Measurements from ENCODE around the gene KIF16B. TPM values are rescaled to one million over a fixed set of nuclear protein-coding genes. Genes with fewer than 3 reads are reported as not detected.

Gene KIF16B
- total and polyA plus RNA-seq, 2 of the 8 experiments (the other 6 are each of a cell fraction or from before 2014, with no cell fraction given), result 3.0 to 9.2 TPM

DNA sequence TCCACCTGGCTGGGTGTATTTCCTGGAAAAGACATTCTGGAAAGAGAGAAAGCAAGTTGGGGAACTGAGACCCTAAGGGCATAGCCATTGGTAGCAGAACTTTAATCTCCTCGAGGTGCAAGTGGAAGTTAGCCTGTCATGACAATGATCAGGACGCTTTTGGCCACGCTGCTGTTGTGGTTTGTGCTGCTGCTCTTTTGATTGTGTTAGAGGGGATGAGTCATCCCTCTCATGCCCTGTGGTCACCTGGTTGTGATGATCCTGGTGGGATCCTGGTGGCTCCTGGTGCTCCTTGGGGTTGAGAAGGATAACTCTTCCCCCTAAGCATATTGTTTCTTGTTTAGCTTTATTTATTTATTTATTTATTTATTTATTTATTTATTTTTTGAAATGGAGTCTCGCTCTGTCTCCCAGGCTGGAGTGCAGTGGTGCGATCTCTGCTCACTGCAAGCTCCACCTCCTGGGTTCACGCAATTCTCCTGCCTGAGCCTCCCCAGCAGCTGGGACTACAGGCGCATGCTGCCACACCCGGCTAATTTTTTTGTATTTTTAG lies 350.3 kb downstream of the KIF16B start:
- H3K4me1 ChIP-seq (replicated peaks in 1 of 4; ENCODE audit: control insufficient read depth in 3 of 4, insufficient read depth in 4 of 4, low read length in 3 of 4), result no peaks in the 10 kb centered on the region
- H4K91ac ChIP-seq (replicated peaks; ENCODE audit: insufficient read length, low read length), result no peak overlapping the region
- no peaks in the 10 kb centered on the region for H3K27me3 ChIP-seq (replicated peaks in 1 of 4; ENCODE audit: control insufficient read depth in 3 of 4, extremely low read depth in 1 of 4, insufficient read depth in 3 of 4, low read length in 3 of 4)
- no peak overlapping the region for H2BK120ac ChIP-seq (replicated peaks; ENCODE audit: low read depth, low read length)
- H3K23ac ChIP-seq (ENCODE audit: insufficient read length), result no peak overlapping the region
- no peak overlapping the region for H4K8ac ChIP-seq (ENCODE audit: extremely low read depth, insufficient read depth, low read length)
- ChIA-PET POLR2A (ENCODE audit: partially characterized antibody) (no interaction called here), CTCF (ENCODE audit: partially characterized antibody) (interaction anchor here (0.5 kb wide), 1 partner anchor 534 kb away, joined by 3 read pairs; no protein-coding TSS in a partner anchor)
- no peak overlapping the region for H3K18ac ChIP-seq (ENCODE audit: extremely low read depth, low read length)
- no peak overlapping the region for H3K4me2 ChIP-seq (ENCODE audit: insufficient read depth in 1 of 2, low read depth in 2 of 2, low read length in 2 of 2)
- FAIRE-seq (no peak), DNase-seq (ENCODE audit: low read depth in 1 of 2, low spot score in 2 of 2) (no peak)
- no peak overlapping the region for H2BK20ac ChIP-seq (ENCODE audit: low read length)
- H3K79me1 ChIP-seq (ENCODE audit: low read depth, low read length), result no peaks in the 10 kb centered on the region
- H2AK5ac ChIP-seq (ENCODE audit: low read depth, low read length), result no peak overlapping the region
- no peak overlapping the region for H3K27ac ChIP-seq (ENCODE audit: low read depth, low read length)
- H3K36me3 ChIP-seq (ENCODE audit: control insufficient read depth in 2 of 4, insufficient read depth in 4 of 4, low read length in 3 of 4), result no peaks in the 10 kb centered on the region
- no peak overlapping the region for H2BK5ac ChIP-seq (ENCODE audit: low read depth, low read length)
- no peak overlapping the region for H3K9ac ChIP-seq (replicated peaks in 1 of 4; ENCODE audit: extremely low read depth in 1 of 4, low read depth in 3 of 4, low read length in 3 of 4)
- H3K9me3 ChIP-seq (ENCODE audit: insufficient read depth in 2 of 2, low read depth in 1 of 2, low read length in 1 of 2), result peaks cover 4 to 6% of the 10 kb centered on the region in 2 experiments; a peak in 1 of 4 replicates
- no peak overlapping the region for H3K56ac ChIP-seq (replicated peaks; ENCODE audit: insufficient read length, low read depth, low read length)
- H3K4ac ChIP-seq (replicated peaks; ENCODE audit: insufficient read length, low read depth, low read length), result no peak overlapping the region
- WGBS, 2 experiments (ENCODE audit: extremely low coverage in 1 of 2, insufficient coverage in 1 of 2, insufficient read length in 1 of 2, insufficient replicate concordance in 2 of 2, low coverage in 1 of 2, low lambda C conversion rate in 2 of 2, missing lambda C conversion rate in 1 of 2), result 96% methylated on average over 8 of the region's 8 CpGs; no CpG with 5 or more reads in 1 of the 2 experiments
- H2AFZ ChIP-seq (ENCODE audit: low read length), result no peak overlapping the region
- no peaks in the 10 kb centered on the region for H3K23me2 ChIP-seq (ENCODE audit: low read depth, low read length)
- no peak overlapping the region for H2BK12ac ChIP-seq (ENCODE audit: low read depth, low read length)
- H3K4me3 ChIP-seq (ENCODE audit: extremely low read depth in 1 of 4, insufficient read depth in 2 of 4, low read depth in 3 of 4, low read length in 4 of 4), result no peak overlapping the region
- no peaks in the 10 kb centered on the region for H3K79me2 ChIP-seq (ENCODE audit: control insufficient read depth in 1 of 2, insufficient read depth in 2 of 2, low read length in 2 of 2)
- H2BK15ac ChIP-seq (ENCODE audit: low read length), result no peak overlapping the region
- H4K5ac ChIP-seq (ENCODE audit: insufficient read length, low read depth, low read length), result no peak overlapping the region
- H3K14ac ChIP-seq (ENCODE audit: insufficient read length), result no peak overlapping the region
- no peaks in the 10 kb centered on the region for H4K20me1 ChIP-seq (replicated peaks in 1 of 2; ENCODE audit: control insufficient read depth in 1 of 2, insufficient read depth in 2 of 2, low read length in 2 of 2)
- TF ChIP-seq CBX5 (IDR thresholded peaks at IDR 0.05; ENCODE audit: low read depth, low read length), result no peak
- TF ChIP-seq SUZ12 (IDR thresholded peaks at IDR 0.05; ENCODE audit: low read length), result no peak
- TF ChIP-seq SP2 (IDR thresholded peaks at IDR 0.05; ENCODE audit: low read length), result no peak
- TF ChIP-seq SIX5 (IDR thresholded peaks at IDR 0.05; ENCODE audit: low read depth, low read length), result no peak
- TF ChIP-seq, protein P1, sequence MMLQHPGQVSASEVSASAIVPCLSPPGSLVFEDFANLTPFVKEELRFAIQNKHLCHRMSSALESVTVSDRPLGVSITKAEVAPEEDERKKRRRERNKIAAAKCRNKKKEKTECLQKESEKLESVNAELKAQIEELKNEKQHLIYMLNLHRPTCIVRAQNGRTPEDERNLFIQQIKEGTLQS (IDR thresholded peaks at IDR 0.05; ENCODE audit: insufficient read depth, low read depth, low read length), result no peak
- TF ChIP-seq ASH2L (IDR thresholded peaks at IDR 0.05; ENCODE audit: low read length), result no peak
- TF ChIP-seq EZH2 (IDR thresholded peaks at IDR 0.05; ENCODE audit: low read depth, low read length, severe bottlenecking), result no peak
- no peak for TF ChIP-seq SIN3A (conservative IDR thresholded peaks at IDR 0.05 in 1 of 2, IDR thresholded peaks at IDR 0.05 in 1 of 2; ENCODE audit: low read depth in 1 of 2, low read length in 2 of 2)
- no peak for TF ChIP-seq BRCA1 (IDR thresholded peaks at IDR 0.05; ENCODE audit: low read depth, low read length)

Data from H1 (cell line).